ENCODE data around the gene SMKR1.
"Not testable (repeated sequence)": the region's sequence is repeated elsewhere in the genome, so short reads cannot be mapped to it uniquely, and the experiment has no call there.

DNA sequence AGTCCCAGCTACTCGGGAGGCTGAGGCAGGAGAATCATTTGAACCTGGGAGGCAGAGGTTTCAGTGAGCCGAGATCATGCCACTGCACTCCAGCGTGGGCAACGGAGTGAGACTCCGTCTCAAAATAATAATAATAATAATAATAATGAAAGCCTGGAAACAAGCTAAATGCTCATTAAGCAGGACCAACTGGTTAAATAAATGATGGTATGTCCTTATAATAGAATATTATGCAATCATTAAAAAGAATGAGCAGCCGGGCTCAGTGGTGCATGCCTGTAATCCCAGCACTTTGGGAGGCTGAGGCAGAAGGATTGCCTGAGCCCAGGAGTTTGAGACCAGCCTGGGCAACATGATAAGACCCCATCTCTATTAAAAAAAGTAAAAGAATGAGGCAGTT is 21.0 kb upstream of the SMKR1 start:
- TF ChIP-seq CTCF, POLR2AphosphoS5, POLR2A (IDR thresholded peaks at IDR 0.05): not testable (repeated sequence)
